GM19351 (cell line): ENCODE measurements around the gene FARS2.
"Not testable (repeated sequence)": the region's sequence is repeated elsewhere in the genome, so short reads cannot be mapped to it uniquely, and the experiment has no call there.

Experiments used
- ATAC-seq: cut with Tn5 transposase; IDR thresholded peaks from one replicate; pipeline ENCODE4 v1.9.1; 2021; ENCODE audit warnings: mild to moderate bottlenecking, moderate library complexity; ENCODE audit not compliant: unreplicated experiment

The FARS2 gene

DNA sequence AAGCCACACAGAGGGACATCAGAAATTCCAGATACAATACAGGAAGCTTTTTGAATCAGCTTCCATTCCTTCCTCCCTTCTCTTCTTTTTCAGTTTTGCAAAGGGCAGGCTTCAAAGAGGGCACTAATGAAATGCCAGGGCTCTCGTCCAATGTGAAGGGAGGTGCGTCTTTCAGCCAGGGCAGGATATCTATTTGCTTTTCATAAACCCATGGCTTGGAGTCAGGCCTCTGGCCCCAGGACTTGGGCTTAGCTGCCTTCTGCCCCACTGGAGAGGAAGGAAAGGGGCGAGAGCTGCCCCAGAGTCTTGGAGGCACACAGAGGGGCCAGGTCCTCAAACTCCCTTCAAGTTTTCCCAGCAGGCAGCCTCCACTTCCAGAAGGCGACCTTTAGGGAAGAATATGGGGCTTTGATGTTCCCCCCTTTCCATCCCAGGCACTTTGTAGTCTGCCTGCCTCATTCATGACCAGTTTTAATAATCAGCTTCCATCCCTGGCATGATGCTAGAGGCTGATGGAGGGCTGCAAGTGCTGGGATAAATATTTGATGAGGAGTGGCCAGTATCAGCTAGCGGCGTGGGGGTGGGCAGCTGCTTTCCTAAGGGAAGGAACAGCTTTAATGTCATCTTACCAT lies 510.6 kb downstream of the FARS2 start:
- ATAC-seq, result no peak

DNA sequence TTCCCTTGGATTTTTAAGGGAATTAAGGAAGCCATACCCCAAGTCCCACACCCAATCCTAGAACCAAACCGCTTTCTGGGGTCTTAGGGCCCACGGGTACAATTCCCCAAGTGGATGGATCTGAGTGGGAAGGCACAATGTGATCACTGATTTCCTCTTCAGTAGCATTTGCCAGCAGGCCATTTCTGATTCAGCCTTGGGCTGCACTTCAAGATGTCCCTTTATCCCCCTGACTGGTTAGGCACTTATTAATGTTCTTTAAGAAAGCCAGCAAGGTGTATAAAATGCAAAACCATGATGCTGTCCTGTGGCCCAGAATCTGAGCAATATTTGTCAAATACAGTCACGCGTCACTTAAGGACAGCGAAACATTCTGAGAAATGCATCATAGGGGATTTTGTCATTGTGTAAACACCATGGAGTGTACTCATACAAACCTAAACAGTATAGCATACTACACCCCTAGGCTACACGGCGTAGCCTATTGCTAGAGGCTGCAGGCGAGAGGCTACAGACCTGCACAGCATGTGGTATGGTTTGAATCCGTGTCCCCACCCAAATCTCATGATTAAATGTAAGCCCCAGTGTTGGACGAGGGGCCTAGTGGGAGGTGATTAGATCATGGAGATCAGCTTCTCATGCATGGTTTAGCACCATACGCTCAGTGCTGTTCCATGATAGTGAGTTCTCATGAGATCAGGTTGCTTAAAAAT lies 511.3 kb downstream of the FARS2 start:
- ATAC-seq, result no peak

DNA sequence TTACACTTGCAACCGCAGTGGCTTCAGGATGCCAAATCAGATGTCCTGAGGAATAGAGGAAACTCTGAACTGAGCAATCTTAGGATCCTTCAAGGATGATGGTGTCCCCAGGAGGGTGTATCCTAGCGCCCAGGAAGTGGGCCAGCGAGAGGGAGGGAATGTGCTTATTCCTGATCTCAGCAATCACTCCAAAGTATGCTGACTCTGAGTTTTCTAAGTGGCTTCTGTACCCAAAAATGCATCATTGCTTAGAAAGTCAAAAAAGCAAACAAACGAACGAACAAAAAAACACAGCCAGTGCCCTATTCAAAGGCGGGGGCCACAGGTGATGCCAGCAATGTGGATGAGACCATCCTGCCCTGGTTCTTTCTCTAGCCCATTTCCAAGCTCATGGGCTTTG lies 514.8 kb downstream of the FARS2 start:
- no peak for ATAC-seq

DNA sequence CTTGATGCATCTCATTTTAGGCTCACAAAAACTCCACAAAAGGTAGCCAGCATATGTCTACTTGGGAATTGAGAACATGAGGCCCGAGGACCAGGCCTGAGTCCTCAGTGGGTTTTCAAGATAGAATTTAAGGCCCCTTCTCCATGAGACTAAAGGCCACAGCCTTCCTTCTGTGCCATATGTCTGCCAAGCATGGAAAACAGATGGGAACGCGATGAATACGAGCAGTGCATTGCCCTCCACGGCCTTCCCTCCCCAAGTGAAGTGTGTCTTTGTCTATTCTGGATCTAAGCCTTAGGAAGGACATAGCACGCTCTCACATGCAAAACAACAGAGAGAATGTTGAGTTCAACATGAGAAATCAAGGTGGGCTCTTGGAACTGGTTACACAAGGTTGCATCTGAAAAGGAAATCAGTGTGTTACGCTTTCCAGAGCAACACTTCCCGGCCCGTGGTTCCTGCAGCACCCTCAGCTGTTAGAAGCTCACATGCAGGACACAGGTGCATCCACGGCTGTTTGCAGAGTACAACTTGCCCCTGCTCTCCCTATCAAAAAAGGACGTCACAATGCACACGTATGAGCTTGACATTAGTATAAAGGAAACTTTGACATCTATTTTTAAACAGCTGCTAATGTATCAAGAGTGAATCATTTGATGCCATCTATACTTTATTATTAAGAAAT lies 515.5 kb downstream of the FARS2 start:
- ATAC-seq, result no peak

DNA sequence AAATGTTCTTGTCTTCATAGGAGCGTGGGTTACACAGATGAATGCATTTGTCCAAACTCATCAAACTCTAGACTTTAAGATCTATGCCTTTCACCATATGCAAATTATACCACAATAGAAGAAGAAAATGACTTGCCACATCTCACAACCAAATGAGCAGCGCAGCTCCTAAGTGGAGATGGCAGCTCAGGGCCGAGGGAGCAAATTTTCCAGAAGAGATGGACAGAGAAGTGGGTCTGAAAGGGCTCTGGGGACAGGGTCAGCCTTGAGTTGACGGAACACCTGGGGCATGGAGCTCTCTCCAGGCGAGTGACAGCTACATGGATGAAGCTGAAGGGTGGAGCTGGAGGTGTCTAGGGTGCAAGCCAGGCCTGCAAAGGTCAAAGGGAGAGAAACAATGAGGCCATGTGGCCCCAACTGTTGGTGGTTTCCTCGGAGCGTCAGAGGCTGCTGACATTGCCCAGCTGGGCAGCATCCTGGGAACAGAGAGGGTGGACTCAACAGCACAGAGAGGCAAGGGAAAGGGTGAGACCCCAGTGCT lies 517.1 kb downstream of the FARS2 start:
- ATAC-seq, result peak; percentile 97

DNA sequence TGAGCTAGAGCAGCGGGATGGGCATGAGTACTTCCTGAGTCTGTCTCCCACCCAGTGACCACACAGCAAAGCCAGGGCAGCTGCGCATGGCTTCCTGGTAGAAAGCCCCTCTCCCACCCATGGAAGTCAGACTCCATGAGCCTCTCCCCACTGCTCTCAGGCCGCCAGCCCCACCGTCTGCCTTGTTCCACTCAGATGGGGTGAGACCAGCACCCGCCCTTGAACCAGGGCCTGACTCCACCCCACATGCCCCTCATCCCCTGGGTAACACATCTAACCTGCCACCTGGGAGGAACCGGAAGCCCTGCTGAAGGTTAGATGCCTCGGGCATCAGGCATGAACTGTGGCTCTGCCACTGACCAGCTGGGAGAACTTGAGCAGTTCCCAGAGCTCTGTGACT lies 517.6 kb downstream of the FARS2 start:
- no peak for ATAC-seq

DNA sequence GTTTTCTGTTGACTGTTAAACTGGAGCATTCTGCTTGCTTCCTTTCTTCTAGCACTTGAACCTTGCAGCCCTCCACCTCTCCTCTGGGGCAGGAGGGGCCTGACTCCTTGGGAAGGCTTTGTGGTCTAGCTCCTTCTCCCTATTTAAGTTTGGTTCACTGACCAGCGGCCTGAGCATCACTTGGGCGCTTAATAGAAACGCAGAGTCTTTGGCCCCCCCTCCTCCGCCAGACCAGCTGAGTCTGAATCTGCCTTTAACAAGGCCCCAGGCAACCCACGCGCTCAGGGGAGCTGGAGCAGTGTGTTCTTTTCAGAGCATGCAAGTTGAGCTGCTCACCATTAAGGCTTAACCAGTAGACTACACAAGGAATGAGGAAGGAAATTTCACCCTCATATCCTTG lies 519.7 kb downstream of the FARS2 start:
- no peak for ATAC-seq

DNA sequence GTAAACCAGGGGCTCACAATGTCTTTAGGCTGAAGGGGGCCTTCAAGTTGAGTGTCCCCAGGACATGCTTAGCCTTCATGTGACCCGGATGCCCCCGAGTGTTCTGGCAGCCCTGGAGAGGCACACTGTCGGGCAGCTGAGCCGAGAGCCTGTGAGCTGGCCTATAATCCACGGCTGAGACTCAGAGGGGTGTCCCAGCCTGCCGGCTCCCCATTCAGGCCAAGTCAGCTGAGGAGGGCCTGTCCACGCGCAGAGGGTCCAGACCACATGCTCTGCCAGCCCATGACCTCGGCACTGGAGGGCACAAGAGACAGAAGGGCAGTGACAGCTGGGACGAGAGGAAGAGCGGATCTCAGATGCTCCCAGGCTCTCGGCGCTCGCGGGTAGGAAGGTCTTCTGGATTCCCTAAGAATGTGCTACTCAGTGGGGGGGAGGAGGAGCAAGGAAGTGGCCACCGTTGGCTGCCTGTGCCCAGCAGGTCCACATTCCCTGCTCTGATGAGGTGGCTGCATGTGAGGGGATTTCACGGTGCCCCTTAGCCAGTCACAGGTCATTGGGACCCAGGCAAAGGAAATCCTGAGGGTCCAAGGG lies 520.7 kb downstream of the FARS2 start:
- ATAC-seq, result no peak

DNA sequence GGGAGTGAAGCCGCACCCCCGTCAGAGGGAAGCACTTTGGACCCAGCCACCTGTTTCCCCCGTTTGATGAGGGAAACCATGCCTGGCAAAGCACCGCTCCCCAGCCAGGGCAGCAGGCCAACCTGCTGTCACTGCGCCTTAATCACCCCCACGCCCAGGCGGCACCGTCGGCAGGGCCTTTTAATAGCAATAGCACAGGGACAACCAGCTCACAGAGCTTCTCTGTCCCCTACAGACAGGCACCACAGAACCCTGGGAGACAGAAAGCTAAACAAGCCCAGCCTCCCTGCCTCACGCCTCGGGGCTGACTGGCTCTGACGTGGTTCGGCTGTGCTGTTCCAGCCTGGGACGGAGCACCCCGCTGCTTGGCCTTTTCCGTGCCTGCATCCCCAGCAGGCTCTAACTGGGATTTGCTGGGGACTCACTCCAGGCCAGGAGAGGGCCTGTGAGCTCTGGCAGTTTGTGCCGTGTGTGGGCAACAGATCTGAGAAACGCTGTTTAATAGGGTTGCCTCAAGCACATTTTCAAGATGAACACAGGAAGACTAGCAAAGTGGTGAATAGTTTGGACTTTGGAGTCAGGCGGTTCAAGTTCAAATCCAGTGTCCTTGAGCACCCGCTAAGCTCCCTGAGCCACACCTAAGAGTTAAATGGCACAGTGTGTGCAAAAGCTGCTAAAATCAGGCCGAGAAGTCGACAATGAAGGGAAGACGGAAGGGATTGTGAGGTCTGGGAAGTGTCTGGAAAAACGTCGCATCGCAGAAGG lies 521.7 kb downstream of the FARS2 start:
- ATAC-seq, result no peak

DNA sequence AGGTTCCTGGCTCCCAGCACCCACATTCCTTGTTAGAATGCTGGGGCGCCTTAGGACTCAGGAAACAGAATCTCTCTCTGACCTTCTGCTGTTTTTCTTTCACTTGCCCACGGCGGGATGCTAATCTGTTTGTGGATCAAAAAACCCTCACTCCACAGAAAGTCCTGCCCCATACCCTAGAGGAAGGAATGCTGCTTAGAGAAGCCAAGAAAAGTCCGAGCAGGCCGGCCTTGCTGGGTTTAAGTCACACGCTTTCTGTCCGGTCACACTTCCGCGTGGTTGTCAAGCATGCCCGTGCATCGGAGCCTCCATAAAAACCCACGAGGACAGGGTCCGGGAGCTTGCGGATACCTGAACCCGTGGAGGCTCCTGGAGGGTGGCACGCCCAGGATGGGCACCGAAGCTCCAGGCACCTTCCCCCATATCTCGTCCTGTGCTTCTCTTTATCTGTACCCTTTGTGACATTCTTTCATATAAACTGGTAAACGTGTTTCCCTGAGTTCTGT lies 522.3 kb downstream of the FARS2 start:
- ATAC-seq, result no peak

DNA sequence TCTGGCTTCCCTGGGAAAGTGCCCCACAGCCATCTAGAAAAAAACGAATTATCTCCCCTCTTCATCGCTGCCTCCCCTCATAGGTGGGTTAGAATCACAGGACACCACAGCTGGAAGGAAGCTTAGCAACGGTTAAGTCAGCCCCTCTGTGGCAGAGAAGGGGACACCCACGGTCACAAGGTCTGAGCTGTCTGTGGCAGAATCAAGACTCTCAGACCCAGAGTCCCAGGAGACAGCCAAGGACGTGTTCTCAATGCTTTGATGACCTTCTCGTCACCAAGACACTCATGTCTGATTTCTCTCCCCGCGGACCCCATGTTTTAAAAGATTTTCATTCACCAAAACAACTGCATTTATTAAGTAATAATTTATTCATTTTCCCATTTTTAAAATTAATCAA lies 523.9 kb downstream of the FARS2 start:
- ATAC-seq, result no peak

DNA sequence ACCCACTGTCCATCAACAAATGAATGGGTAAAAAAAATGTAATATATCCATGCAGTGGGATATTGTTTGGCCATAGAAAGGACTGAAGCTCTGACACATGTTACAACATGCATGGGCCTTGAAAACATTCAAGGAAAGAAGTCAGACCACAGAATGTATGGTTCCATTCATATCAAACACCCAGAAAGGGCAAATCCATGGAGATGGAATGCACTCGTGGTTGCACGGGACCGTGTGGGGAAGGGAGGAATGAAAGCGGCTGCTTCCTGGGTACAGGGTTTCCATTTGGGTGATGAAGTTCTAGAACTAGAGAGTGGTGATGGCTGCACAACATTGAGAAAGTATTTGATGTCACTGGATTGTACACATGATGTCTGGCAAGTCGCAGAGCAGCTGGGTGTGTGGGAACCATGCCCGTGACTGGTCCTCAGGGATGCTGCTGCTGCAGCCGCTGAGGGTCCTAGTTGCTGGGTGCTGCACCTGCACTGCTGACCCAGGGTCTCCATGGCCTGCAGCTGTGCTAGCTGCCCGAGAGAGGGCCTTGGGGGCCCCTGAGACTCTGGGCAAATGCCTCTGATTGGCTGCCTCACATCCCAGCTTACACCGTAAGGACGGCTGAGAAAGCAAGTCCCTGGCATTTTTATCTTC lies 525.1 kb downstream of the FARS2 start:
- no peak for ATAC-seq

DNA sequence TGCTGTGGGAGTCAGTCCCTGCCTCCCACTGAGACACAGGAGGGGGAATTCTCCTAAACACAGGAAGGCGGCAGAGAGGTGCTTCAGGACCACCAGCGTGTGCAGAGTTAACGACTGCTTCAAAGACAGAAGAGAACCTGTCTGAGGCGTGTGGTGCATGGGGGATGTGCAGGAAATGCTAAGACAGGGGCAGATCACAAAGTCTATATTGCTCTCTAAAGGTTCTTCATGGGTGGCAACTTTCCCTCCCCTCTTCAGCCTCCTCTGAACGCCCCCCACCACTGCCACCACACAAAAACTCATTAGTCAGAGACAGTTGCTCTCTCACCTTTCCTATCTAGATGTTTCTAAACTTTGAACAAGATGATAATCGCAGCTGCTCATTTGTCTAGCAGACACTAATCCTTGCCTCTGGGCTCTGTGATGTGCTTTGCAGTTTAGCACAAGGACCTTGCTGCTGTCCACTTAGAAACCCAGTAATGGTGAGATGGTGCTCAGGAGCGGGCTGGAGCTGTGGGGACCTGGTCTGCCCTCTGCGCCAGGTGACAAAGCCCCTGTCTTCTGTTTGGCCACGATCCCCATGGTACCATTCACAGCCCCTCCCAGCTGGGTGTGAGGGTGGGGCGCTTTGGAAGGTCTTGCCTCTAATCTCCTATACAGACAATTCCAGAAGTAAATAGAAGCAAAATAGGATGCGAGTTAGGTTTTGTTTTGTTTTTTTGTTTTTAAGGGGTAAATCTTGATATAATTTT lies 525.8 kb downstream of the FARS2 start:
- no peak for ATAC-seq

DNA sequence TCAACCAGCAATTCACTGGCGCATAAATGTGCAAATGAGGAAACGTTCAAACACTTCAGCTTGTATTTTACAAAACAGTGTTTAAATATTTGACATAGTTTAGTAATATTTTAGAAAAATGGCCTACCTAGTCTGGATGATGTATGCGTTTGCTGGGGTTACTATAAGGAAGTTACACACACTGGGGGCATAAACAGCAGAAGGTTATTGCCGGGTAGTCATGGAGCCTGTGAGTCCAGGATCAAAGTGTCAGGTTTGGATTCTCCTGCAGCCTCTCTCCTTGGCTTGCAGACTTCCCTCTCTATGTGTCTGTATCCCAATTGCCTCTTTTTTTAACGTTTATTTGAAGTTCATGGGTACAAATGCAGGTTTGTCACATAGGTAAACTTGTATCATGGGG lies 528.1 kb downstream of the FARS2 start:
- ATAC-seq, result not testable (repeated sequence)

DNA sequence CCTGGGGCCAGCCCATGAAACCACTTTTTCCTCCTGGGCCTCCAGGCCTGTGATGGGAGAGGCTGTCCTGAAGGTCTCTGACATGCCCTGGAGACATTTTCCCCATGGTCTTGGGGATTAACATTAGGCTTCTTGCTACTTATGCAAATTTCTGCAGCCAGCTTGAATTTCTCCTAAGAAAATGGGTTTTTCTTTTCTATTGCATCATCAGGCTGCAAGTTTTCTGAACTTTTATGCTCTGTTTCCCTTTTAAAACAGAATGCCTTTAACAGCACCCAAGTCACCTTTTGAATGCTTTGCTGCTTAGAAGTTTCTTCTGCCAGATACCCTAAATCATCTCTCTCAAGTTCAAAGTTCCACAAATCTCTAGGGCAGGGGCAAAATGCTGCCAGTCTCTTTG lies 535.2 kb downstream of the FARS2 start:
- ATAC-seq, result not testable (repeated sequence)

DNA sequence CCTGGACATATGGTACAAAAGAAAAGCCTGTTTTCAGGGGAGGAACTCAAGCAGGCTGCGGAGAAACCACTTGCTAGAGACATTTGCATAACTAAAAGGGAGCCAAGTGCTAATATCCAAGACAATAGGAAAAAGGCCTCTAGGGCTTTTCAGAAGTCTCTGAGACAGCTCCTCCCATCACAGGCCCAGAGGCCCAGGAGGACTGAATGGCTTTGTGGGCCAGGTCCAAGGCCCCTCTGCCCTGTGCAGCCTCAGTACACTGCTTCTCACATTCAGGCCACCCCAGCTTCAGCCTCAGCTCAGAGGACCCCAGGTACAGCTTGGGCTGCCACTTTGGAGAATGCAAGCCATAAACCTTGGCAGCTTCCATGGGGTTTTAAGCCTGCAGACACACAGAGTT lies 545.1 kb downstream of the FARS2 start:
- ATAC-seq, result not testable (repeated sequence)

DNA sequence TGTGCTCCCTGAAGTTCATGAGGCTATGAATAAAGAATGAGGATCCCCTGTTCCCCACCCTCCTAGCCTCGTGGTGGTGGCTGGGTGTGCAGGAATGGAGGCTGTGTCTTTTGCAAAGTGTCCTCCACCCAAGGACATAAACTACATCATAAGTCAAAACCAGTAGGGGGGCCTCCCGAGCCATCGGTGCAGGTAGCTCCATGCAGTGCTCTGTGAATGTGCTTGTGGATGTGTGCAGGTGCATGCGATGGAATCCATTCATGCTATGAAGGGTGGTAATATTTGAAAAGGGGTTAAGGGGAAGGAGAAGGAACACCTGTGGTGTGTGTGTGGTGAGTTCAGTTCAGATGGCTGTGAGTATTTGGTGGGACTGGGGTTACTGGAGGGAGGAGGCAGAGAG lies 548.1 kb downstream of the FARS2 start:
- ATAC-seq, result no peak

DNA sequence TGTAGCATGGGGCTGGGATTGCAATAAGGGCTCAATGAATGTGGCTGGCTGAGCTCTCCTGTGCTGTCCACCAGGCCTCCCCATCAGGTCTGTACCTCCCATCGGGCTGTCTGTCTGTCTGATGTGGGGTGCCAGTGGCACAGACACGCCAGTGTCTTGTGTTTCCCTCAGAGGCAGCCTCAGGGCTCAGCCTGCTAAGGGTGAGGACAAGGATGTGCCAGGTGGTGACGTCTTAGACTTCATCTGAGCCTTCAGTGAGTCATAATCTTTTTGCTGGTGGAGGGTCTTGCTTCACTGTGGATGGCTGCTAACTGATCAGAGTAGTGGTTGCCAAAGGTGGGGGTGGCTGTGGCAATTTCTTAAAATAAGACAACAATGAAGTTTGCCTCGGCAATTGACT lies 550.7 kb downstream of the FARS2 start:
- ATAC-seq, result no peak

DNA sequence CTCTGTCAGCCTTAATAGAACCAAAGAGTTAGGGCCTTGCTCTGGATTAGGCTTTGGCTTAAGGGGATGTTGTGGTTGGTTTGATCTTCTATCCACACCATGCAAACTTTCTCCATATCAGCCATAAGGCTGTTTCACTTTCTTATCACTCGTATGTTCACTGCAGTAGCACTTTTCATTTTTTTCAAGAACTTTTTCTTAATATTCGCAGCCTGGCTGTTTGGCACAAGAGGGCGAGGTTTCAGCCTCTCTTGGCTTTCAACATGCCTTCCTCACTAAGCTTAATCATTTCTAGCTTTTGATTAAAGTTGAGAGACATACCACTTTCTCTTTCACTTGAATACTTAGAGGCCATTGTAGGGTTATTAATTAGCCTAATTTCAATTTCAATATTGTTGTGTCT lies 552.3 kb downstream of the FARS2 start:
- peak; percentile 49 for ATAC-seq
